Measurements from ENCODE around the gene ADPRH. TPM values are rescaled to one million over a fixed set of nuclear protein-coding genes. Genes with fewer than 3 reads are reported as not detected.

The ADPRH gene
- 7.1 and 12.3 TPM in 2 replicates for total RNA-seq

GRCh38 chr3:119579366-119580066 lies at the start of gene ADPRH:
TSS of gene ADPRH (plus strand) at chr3:119579492. CDS start at chr3:119582170, 2,678 bp downstream.

GRCh38 chr3:119559441-119559963 lies 19.8 kb upstream of the ADPRH start, which contains the start of gene CD80:
TSS of gene CD80 (minus strand) at chr3:119559614. CDS start at chr3:119557728, 1,886 bp downstream.

DNA sequence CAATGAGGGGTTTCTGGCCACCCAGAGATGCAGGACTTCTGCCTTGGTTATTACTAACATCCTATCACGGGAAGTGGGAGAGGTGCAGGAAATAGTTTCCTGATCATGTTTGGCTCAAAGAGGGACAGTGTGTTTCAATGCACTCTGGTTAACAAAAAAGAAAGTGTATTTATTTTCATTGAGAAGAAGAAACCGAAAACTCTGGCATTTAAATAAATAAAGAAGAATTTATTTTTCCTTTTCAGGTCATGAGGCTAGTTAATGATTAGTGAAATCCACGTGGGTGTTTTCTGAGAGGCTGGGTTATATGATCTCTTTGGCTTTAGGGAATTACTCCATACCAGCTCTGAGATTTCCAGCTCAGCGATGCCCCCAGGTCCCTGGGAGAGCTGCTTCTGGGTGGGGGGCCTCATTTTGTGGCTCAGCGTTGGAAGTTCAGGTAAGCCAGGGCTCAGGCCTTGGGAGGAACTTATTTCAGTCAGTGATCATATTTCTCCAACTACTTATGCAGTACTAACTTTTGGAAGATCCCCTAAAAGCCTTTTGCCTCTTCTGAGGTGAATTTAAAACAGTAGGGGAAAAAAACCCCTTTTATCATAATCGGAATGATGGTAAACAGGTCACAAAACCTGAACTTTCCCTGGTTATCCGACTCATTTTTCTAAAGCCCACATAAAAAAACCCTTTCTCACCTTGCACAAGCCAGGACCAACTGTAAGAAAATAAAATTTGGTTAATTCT lies 18.4 kb downstream of the ADPRH start, which contains the start of gene PLA1A:
Gene PLA1A (plus strand): TSS at position 338 of the 741 bp plus-strand sequence. CDS start 29 bp downstream, at position 367.

Other genes with a start within 250 kb of the ADPRH start
- gene TMEM39A, start 115.9 kb upstream of the ADPRH start, total RNA-seq = 22.2 and 53.9 TPM in 2 replicates
- gene POGLUT1, start 110.5 kb upstream of the ADPRH start, total RNA-seq = 9.6 and 29.3 TPM in 2 replicates
- 28.2 and 31.4 TPM in 2 replicates for gene TIMMDC1, start 80.9 kb upstream of the ADPRH start, total RNA-seq
- 0.06 TPM in 1 of 2 replicates, not detected in the other for gene CD80, start 19.9 kb upstream of the ADPRH start, total RNA-seq
- gene PLA1A, start 18.4 kb downstream of the ADPRH start, total RNA-seq = 1.8 and 20.3 TPM in 2 replicates
- gene POPDC2, start 81.1 kb downstream of the ADPRH start, total RNA-seq = 0.16 and 0.76 TPM in 2 replicates
- 22.7 and 26.5 TPM in 2 replicates for gene COX17, start 97.9 kb downstream of the ADPRH start, total RNA-seq
- 0.38 TPM in 1 of 2 replicates, not detected in the other for gene CFAP91, start 123.5 kb downstream of the ADPRH start, total RNA-seq
- under 0.01 TPM in 1 of 2 replicates, not detected in the other for gene NR1I2, start 202.6 kb downstream of the ADPRH start, total RNA-seq